ENCODE data around the gene CMBL. TPM values are rescaled to one million over a fixed set of nuclear protein-coding genes. Genes with fewer than 3 reads are reported as not detected.
A peak's percentile ranks its signal among the peaks of the same experiment; 100 is the strongest.

The CMBL gene
- total and polyA plus RNA-seq, 2 of the 13 experiments (the other 11 are each of a cell fraction or from before 2014, with no cell fraction given) = 11.5 to 17.0 TPM

DNA sequence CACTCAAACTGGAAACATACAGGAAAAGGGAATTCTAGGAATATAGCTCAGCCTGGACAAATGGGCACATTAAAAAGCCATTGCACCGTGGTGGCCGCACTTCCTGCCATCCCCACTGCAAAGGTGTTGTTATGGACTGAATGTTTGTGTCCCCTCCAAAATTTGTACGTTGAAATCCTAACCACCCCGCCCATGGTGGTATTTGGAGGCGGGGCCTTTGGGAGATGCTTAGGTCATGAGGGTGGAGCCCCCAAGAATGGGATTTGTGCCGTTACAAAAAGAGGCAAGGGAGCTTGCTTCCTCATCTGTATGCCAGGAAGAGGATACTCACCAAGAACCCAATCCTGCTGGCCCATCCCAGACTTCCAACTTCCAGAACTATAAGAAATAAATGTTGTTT, 1.1 kb upstream of the CMBL start:
- FAIRE-seq = no peak
- Histone ChIP-seq H3K79me2 (ENCODE audit: insufficient read depth, low read length) (peaks cover 2% of the 10 kb centered on the region), H3K9me3 (ENCODE audit: low read length) (no peaks in the 10 kb centered on the region), H3K36me3 (replicated peaks in 1 of 2; ENCODE audit: control insufficient read depth in 1 of 2, insufficient read depth in 2 of 2, low read length in 2 of 2) (no peaks in the 10 kb centered on the region), H4K20me1 (ENCODE audit: insufficient read depth, low read length) (no peaks in the 10 kb centered on the region), H3K27me3 (ENCODE audit: control insufficient read depth in 1 of 2, insufficient read depth in 2 of 2, low read length in 2 of 2) (peaks cover 0 to 3% of the 10 kb centered on the region in 2 experiments; a peak in 1 of 5 replicates), H3K4me1 (ENCODE audit: insufficient read depth, low read length) (peaks cover 54% of the 10 kb centered on the region), H3K27ac (ENCODE audit: extremely low read length, insufficient read depth, low read length) (no peak overlapping the region), H3K4me2 (ENCODE audit: low read depth, low read length) (no peak overlapping the region), H3K9ac (ENCODE audit: insufficient read depth, low read depth, low read length) (no peak overlapping the region), H2AFZ (ENCODE audit: low read length) (no peak overlapping the region), H3K4me3 (replicated peaks in 1 of 3; ENCODE audit: insufficient read depth in 1 of 3, low read depth in 2 of 3, low read length in 3 of 3) (no peak overlapping the region)
- TF ChIP-seq ZNF264 (CRISPR knock-in tag; IDR thresholded peaks at IDR 0.05) (peak; percentile 68; the same call in 1 of the 2 replicates), MYNN (CRISPR knock-in tag; IDR thresholded peaks at IDR 0.05; ENCODE audit: low read depth) (no peak)
- no peak for ATAC-seq
- ChIA-PET POLR2A (interaction anchor here (0.9 kb wide), 1 partner anchor 45 kb away, joined by 3 read pairs; the partner anchor contains the start of gene MARCHF6), CTCF (ENCODE audit: low intra/inter-chr PET ratio, low total read pairs) (no interaction called here)
- WGBS (ENCODE audit: low lambda C conversion rate) = 61% methylated on average over 6 of the region's 6 CpGs
- in situ Hi-C loops (cut with HindIII; ENCODE audit: extremely low pct_ligation_motif_present, low pct_unique_long_range_greater_than_20kb) = no loop called here
- intact Hi-C loops (cut with micrococcal nuclease; ENCODE audit: unreplicated experiment) = no loop called here
- no TSS peak for BruUV-seq (replicated peaks)
- DNase-seq (ENCODE audit: low spot score) = no peak

DNA sequence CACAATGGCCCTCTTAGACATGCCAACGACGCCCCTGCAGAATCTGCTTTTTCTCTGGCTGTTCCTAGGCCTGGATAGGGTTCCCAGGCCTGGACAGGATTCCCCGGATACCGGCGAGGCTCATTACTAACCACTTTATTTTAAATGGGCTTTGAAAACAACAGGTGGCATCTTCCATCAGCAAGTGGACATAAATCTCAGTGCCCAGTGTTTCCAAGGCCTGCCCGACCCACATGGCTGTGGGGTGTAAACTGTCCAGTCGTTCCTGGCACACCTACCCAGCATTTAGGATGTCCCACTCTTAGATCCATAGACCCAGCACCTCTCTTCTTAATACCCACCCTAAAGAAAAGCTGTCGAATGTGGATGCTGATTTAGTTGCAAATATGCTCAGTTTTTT, 896 bp downstream of the CMBL start:
- Histone ChIP-seq H3K4me3 (replicated peaks in 1 of 3; ENCODE audit: insufficient read depth in 1 of 3, low read depth in 2 of 3, low read length in 3 of 3) (peak overlapping the region; percentile 85 to 92 (median 87)), H3K9ac (ENCODE audit: insufficient read depth, low read depth, low read length) (peak overlapping the region; percentile 78), H2AFZ (ENCODE audit: low read length) (peak overlapping the region; percentile 98), H4K20me1 (ENCODE audit: insufficient read depth, low read length) (no peaks in the 10 kb centered on the region), H3K4me2 (ENCODE audit: low read depth, low read length) (peak overlapping the region; percentile 92), H3K27ac (ENCODE audit: extremely low read length, insufficient read depth, low read length) (peak overlapping the region; percentile 64), H3K4me1 (ENCODE audit: insufficient read depth, low read length) (peaks cover 70% of the 10 kb centered on the region), H3K36me3 (replicated peaks in 1 of 2; ENCODE audit: control insufficient read depth in 1 of 2, insufficient read depth in 2 of 2, low read length in 2 of 2) (no peaks in the 10 kb centered on the region), H3K9me3 (ENCODE audit: low read length) (no peaks in the 10 kb centered on the region), H3K79me2 (ENCODE audit: insufficient read depth, low read length) (peaks cover 2% of the 10 kb centered on the region), H3K27me3 (ENCODE audit: control insufficient read depth in 1 of 2, insufficient read depth in 2 of 2, low read length in 2 of 2) (no peaks in the 10 kb centered on the region; a peak in 1 of 5 replicates)
- no peak for DNase-seq (ENCODE audit: low spot score)
- 0 out of 2 replicates have a peak, but pooled peaks have one; percentile 50 for TF ChIP-seq ZNF337 (CRISPR knock-in tag; IDR thresholded peaks at IDR 0.05; ENCODE audit: borderline replicate concordance, low read depth)
- TF ChIP-seq YY1 (IDR thresholded peaks at IDR 0.05; ENCODE audit: insufficient read depth, insufficient replicate concordance, low read depth, low read length) = peak; percentile 15
- no peak for TF ChIP-seq ZNF432 (CRISPR knock-in tag; IDR thresholded peaks at IDR 0.05; ENCODE audit: borderline replicate concordance)
- peak; percentile 36 for ATAC-seq
- intact Hi-C loops (cut with micrococcal nuclease; ENCODE audit: unreplicated experiment) (loop anchor here (1.0 kb wide), 1 partner anchor 23 kb away; no protein-coding TSS in a partner anchor), in situ Hi-C loops (cut with HindIII; ENCODE audit: extremely low pct_ligation_motif_present, low pct_unique_long_range_greater_than_20kb) (no loop called here)
- CTCF ChIA-PET (ENCODE audit: low intra/inter-chr PET ratio, low total read pairs) = no interaction called here
- FAIRE-seq = no peak
- 13% methylated on average over 8 of the region's 8 CpGs for WGBS (ENCODE audit: low lambda C conversion rate)
- POLR2A ChIA-PET = interaction anchor here (0.9 to 1.9 kb wide), 2 partner anchors 17 to 46 kb away, joined by 3 to 6 read pairs; partner anchors contain the start of gene MARCHF6
- no TSS peak for BruUV-seq (replicated peaks)

Data from HepG2 (cell line).